SIG-M5 treated with dmso at 0.1 percent for 504 hours (cell line): ENCODE data around the gene CHST2.
A peak's percentile ranks its signal among the peaks of the same experiment; 100 is the strongest.

Source experiments
- DNase-seq: peaks from one replicate; lab custom pipeline; 2025; ENCODE audit not compliant: unreplicated experiment; lab: John Stamatoyannopoulos, UW

CHST2 gene

GRCh38 chr3:143165211-143165610, 45.6 kb downstream of the CHST2 start:
- no peak for DNase-seq

GRCh38 chr3:143165612-143166285, 46.2 kb downstream of the CHST2 start:
- DNase-seq = peak; percentile 83

DNA sequence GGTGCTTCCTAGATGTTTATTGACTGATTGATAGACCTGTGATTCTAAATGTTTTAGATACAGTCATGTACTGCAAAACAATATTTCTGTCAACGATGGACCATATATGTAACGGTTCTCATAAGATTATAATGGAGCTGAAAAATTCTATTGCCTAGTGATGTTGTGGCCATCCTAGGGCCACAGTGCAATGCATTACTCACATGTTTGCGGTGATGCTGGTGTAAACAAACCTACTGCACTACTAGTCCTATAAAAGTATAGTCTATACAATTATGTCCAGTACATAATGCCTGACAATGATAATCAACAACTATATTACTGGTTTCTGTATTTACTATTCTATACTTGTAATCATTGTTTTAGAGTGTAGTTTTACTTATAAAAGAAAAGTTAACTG, 46.8 kb downstream of the CHST2 start:
- no peak for DNase-seq

GRCh38 chr3:143167969-143168854, 48.6 kb downstream of the CHST2 start:
- DNase-seq = peak; percentile 18

- DNase-seq = no peak
Measured at GRCh38 chr3:143168855-143169192, 49.3 kb downstream of the CHST2 start.

GRCh38 chr3:143170074-143170473, 50.5 kb downstream of the CHST2 start:
- DNase-seq = no peak

DNA sequence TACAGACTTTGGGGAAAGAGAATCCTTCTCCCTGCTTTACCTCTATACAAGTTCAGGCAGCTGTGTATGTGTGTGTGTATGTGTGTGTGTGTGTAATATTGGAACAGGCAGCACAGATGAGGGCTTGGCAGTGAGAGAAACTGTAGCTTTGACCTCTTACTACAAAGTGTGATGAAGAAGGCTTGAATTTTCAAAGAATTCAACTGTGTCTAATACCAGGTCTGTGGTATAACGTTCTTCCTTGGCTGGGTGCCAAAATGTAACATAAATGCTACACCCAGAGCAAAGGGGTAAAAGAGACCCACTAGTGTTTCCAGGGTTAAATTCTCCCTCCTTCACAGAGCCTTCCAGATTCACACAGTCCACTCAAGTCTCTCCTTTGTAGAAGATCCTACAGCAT, 51.1 kb downstream of the CHST2 start:
- no peak for DNase-seq

DNA sequence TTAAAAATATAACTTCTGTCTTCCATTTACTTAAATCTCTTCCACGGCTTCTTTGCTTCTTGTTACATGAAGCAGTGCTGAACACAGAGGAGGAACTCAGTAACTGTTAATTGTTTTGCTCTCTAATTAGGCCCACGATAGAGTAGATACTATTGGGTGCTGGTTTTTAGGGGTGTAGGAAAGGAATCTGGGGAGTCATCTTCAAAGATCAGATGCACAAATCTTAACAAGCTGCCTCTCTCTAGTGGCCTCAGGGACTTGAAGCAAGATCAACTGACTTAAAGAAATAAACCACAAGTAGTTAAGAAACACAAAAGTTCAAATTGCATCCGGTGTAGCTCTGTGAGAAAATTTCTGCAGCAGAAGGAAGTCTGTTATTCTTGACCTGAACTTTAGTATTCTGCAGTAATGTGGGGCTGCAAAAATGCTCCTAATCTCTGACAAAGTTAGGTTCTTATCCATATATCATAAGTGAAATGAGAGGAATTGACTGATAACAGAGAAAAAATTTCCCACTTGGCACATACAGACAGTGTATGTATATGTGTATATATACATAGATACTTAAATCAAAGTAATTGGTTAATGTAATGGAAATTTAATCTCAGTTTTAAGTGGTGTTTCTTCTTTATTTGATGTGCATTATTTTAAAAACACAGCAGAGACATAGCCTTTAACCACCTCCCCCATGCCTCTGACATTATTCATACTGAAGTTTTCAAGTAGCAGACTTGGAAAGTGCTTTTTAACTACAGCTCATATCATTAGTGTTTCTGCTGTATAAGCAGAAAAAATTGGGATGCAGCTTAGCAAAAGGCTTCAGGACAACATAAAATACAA, 51.8 kb downstream of the CHST2 start:
- peak; percentile 77 for DNase-seq

GRCh38 chr3:143172062-143172794, 52.7 kb downstream of the CHST2 start:
- DNase-seq = no peak

- no peak for DNase-seq
Measured at GRCh38 chr3:143172795-143173145, 53.2 kb downstream of the CHST2 start.

- no peak for DNase-seq
Measured at GRCh38 chr3:143173242-143173641, 53.7 kb downstream of the CHST2 start.
